ENCODE measurements around the gene S100A3. TPM values are rescaled to one million over a fixed set of nuclear protein-coding genes. Genes with fewer than 3 reads are reported as not detected.

The S100A3 gene
- total and polyA plus RNA-seq, 4 donors, result not detected

DNA sequence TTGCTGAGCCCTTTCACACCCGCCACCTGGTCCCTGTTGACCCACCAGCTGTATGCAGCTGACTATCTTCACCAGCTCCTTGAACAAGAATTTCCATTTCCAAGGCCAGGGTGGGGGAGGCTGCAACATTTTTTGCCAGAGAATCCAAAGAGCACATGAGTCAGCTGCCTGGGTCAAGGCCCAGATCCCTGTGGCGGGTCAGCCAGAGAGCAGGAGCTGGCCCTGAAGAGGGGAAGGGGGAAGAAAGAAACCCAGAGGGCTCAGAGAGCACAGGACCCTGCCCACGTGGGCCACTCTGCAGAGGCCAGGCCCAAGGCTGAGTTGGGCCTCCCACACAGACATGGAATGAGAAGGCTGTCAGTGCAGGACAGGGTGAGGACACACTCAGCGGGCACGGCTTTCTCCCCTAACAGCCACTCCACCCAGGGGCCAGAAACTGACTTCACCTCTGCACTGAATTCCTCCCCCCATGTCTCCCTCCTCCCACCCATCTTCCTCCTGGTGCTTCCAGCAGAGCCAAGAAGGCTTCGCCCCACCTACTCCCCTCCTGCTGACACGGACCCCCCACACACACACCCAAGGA lies 42.1 kb downstream of the S100A3 start (continued):
- no peak for TF ChIP-seq ZBTB33 (IDR thresholded peaks at IDR 0.05)
- TF ChIP-seq TAF1 (conservative IDR thresholded peaks at IDR 0.05), result no peak
- TF ChIP-seq YY1 (IDR thresholded peaks at IDR 0.05), result no peak
- TF ChIP-seq ATF3 (IDR thresholded peaks at IDR 0.05), result no peak
- TF ChIP-seq, protein P1, sequence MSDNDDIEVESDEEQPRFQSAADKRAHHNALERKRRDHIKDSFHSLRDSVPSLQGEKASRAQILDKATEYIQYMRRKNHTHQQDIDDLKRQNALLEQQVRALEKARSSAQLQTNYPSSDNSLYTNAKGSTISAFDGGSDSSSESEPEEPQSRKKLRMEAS (IDR thresholded peaks at IDR 0.05), result no peak
- TF ChIP-seq RXRA (IDR thresholded peaks at IDR 0.05), result peak; percentile 27 to 82
- TF ChIP-seq SP1 (IDR thresholded peaks at IDR 0.05), result peak; percentile 9

- Histone ChIP-seq H3K36me3 (ENCODE audit: control insufficient read depth in 4 of 4, insufficient read depth in 3 of 4, low read depth in 1 of 4, low read length in 3 of 4) (no peaks in the 10 kb centered on the region), H3K4me3 (ENCODE audit: low read depth in 1 of 3, low read length in 3 of 3) (no peak overlapping the region), H3K27ac (ENCODE audit: low read depth in 1 of 2, low read length in 2 of 2) (no peak overlapping the region), H3K4me1 (ENCODE audit: control insufficient read depth in 4 of 4, insufficient read depth in 4 of 4, low read length in 3 of 4) (peaks cover 0 to 4% (median 2%) of the 10 kb centered on the region in 4 donors), H3K27me3 (ENCODE audit: control insufficient read depth in 4 of 4, insufficient read depth in 4 of 4, low read length in 3 of 4) (no peaks in the 10 kb centered on the region), H3K9me3 (ENCODE audit: control insufficient read depth in 4 of 4, low read length in 3 of 4) (no peaks in the 10 kb centered on the region), H3K9ac (ENCODE audit: low read depth in 1 of 2, low read length in 2 of 2) (no peak overlapping the region)
- TF ChIP-seq JUND (IDR thresholded peaks at IDR 0.05) (no peak), RXRA (IDR thresholded peaks at IDR 0.05) (no peak), TAF1 (conservative IDR thresholded peaks at IDR 0.05) (no peak), HNF4A (conservative IDR thresholded peaks at IDR 0.05) (no peak), NR2F2 (IDR thresholded peaks at IDR 0.05) (no peak), SP1 (IDR thresholded peaks at IDR 0.05) (no peak), GABPA (IDR thresholded peaks at IDR 0.05 in 1 of 2, conservative IDR thresholded peaks at IDR 0.05 in 1 of 2) (no peak), FOXA2 (IDR thresholded peaks at IDR 0.05) (no peak), ATF3 (IDR thresholded peaks at IDR 0.05) (no peak), FOXA1 (IDR thresholded peaks at IDR 0.05) (no peak), YY1 (IDR thresholded peaks at IDR 0.05) (no peak), RAD21 (IDR thresholded peaks at IDR 0.05) (no peak), CTCF (IDR thresholded peaks at IDR 0.05; ENCODE audit: low read depth, low read length, missing input control) (no peak), ZBTB33 (IDR thresholded peaks at IDR 0.05) (no peak), HNF4G (IDR thresholded peaks at IDR 0.05) (no peak), EGR1 (IDR thresholded peaks at IDR 0.05; ENCODE audit: low read depth in 2 of 2) (no peak)
- TF ChIP-seq, protein P2, sequence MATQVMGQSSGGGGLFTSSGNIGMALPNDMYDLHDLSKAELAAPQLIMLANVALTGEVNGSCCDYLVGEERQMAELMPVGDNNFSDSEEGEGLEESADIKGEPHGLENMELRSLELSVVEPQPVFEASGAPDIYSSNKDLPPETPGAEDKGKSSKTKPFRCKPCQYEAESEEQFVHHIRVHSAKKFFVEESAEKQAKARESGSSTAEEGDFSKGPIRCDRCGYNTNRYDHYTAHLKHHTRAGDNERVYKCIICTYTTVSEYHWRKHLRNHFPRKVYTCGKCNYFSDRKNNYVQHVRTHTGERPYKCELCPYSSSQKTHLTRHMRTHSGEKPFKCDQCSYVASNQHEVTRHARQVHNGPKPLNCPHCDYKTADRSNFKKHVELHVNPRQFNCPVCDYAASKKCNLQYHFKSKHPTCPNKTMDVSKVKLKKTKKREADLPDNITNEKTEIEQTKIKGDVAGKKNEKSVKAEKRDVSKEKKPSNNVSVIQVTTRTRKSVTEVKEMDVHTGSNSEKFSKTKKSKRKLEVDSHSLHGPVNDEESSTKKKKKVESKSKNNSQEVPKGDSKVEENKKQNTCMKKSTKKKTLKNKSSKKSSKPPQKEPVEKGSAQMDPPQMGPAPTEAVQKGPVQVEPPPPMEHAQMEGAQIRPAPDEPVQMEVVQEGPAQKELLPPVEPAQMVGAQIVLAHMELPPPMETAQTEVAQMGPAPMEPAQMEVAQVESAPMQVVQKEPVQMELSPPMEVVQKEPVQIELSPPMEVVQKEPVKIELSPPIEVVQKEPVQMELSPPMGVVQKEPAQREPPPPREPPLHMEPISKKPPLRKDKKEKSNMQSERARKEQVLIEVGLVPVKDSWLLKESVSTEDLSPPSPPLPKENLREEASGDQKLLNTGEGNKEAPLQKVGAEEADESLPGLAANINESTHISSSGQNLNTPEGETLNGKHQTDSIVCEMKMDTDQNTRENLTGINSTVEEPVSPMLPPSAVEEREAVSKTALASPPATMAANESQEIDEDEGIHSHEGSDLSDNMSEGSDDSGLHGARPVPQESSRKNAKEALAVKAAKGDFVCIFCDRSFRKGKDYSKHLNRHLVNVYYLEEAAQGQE (IDR thresholded peaks at IDR 0.05), result no peak
- TF ChIP-seq, protein P1 (IDR thresholded peaks at IDR 0.05), result no peak
- 89% methylated on average over 5 of the region's 5 CpGs for WGBS
- DNase-seq (ENCODE audit: low spot score), result no peak
These were observed 42.7 kb downstream of the S100A3 start for GRCh38 chr1:153506386-153506785.
